ENCODE results near the gene BCO1.
A peak's percentile ranks its signal among the peaks of the same experiment; 100 is the strongest.
"Not testable (repeated sequence)": the region's sequence is repeated elsewhere in the genome, so short reads cannot be mapped to it uniquely, and the experiment has no call there.

Gene BCO1, protein sequence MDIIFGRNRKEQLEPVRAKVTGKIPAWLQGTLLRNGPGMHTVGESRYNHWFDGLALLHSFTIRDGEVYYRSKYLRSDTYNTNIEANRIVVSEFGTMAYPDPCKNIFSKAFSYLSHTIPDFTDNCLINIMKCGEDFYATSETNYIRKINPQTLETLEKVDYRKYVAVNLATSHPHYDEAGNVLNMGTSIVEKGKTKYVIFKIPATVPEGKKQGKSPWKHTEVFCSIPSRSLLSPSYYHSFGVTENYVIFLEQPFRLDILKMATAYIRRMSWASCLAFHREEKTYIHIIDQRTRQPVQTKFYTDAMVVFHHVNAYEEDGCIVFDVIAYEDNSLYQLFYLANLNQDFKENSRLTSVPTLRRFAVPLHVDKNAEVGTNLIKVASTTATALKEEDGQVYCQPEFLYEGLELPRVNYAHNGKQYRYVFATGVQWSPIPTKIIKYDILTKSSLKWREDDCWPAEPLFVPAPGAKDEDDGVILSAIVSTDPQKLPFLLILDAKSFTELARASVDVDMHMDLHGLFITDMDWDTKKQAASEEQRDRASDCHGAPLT

DNA sequence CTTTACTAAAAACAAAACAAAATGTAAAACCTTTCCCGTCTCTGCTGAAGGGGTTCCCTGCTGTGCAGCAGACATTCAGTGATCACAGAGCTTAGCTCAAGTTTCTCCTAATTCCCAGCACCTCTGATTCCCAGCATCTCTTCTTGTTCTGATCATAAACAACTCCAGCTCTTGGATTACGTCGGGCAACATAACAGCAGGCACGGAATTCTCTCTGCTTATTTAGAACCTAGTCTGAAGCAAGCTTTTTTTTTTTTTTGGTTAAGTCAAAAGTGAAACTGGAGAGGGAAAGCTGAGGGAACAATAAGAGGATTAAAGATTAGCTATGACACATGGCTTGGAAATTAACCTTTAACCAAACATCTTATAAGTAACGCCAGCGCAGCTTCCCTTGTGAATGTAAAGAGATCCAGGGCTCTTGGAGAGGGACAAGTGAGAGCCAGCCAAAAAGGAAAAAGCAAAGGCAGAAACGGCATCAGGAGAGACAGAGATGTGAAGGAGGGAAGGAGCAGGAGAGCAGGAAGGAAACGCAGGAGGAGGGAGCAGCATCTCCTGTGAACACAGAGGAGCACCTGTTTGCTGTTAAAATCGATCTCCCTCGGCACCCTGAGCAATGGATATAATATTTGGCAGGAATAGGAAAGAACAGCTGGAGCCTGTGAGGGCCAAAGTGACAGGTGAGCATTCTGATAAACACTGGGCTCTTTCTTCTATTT, at the start of gene BCO1:
TSS of gene BCO1 (plus strand) at position 394 of the 716 bp plus-strand sequence. CDS start at position 614, 220 bp downstream.
- no peak for DNase-seq

DNA sequence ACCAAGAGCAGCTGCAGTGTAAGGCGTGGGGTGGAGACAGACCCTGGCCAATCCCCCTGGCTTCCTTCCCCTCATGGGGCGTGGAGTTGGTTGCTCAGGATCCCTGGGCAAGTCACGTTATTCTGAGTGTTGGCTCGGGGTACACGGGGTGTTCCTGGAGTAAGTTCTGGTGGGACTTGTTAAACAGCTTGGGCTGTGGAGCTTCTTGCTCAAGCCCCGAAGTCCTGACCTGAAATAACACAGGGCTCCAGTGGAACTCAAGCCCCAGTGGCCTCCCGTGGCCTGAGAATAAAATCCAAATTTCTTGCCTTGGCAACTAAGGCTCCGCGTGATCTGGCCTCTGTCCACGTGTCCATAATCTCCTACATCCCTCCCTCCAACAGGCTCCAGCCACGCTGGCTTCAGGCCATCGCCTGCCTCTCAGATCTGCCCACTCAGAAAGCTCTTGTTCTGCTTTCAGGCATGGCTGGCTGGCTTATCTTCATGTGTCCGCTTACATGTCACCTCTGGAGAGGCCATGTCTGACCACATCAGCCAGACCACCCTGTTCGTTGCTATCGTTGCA, 49.3 kb upstream of the BCO1 start:
- no peak for DNase-seq

DNA sequence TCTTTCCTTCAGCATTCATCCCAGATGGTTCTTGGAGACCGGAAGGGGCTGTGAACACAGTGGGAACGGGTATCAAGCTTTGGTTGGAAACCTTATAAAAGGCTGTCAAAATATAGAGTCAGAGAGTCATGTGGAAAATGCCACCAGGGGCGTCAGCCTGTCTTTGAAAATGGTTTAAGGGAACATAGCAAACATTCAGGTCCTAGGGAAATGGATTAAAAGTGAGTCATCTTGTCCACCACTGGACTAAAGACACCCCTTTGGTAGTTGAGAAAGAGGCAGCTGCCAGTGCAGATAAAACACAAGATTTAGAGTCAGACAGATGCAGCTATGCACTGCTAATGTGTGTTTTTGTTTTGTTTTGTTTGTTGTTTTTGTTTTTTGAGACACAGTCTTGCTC, 47.8 kb upstream of the BCO1 start:
- no peak for DNase-seq

DNA sequence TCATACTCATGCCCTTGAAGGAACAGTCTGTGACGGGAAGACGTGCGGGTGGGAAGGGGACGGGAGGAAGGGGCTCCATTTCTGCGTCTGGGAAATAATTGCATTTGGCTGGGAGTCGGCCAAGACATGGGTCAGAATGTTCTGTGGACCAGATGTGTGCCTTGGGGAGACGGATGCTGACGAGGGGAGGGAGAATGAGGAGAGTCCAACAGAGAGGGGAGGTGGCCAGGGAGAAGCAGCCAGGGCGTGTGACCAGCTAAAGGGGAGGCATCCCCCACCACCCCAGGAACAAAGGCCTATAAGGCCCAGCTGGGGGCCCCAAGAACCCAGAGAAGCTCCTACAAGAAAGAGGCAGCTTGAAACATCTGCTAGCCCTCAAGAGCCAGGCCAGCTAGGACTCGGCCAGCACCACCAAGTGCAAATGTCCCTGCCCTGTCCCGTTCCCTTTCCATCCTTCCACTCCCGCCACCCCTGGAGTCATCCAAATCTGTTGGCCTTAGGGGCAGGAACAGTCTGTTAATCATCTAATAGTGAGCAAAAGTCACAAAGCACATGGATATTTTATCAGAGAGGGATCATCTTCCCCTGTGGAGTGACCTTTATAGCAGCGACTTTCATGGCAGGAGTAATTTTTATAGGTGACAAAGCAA, 42.5 kb upstream of the BCO1 start:
- DNase-seq, result no peak

DNA sequence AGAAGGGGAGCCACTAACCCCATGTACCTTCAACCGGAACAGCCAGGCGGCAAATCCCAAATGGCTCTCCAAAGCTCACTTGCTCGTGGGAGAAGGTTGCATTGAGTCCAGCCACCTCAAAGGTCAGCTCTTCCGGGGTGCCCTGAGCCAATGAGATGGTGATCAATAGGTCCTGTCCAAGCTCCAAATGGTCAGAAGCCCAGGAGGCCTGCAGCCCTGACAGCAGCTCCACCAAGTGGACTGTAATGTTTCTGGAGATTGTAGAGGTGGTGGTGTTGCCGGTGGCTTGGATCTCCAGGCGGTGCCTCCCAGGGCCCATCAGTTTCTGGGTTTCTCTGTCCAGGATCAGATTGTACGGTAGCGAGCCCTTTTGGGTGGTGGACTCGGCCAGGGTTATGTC, 39.9 kb upstream of the BCO1 start:
- no peak for DNase-seq

DNA sequence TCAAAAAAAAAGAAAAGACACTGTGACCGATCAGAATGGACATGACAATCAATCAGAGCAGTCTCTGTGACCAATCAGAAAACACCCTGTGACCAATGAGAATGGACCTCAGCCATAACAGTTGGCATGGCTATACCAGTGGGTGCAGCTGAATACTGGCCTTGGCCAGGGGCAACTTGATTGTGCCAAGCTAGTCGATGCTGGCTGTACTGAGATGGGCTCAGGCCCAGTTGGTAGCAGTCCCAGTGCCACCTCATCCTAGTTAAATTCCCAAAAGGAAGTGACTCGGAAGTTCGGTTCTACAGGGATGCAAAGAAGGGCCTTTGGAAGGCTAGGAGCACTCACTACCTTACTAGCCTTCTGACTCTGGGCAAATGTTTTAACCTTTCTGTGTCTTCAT, 37.2 kb upstream of the BCO1 start:
- DNase-seq, result no peak

DNA sequence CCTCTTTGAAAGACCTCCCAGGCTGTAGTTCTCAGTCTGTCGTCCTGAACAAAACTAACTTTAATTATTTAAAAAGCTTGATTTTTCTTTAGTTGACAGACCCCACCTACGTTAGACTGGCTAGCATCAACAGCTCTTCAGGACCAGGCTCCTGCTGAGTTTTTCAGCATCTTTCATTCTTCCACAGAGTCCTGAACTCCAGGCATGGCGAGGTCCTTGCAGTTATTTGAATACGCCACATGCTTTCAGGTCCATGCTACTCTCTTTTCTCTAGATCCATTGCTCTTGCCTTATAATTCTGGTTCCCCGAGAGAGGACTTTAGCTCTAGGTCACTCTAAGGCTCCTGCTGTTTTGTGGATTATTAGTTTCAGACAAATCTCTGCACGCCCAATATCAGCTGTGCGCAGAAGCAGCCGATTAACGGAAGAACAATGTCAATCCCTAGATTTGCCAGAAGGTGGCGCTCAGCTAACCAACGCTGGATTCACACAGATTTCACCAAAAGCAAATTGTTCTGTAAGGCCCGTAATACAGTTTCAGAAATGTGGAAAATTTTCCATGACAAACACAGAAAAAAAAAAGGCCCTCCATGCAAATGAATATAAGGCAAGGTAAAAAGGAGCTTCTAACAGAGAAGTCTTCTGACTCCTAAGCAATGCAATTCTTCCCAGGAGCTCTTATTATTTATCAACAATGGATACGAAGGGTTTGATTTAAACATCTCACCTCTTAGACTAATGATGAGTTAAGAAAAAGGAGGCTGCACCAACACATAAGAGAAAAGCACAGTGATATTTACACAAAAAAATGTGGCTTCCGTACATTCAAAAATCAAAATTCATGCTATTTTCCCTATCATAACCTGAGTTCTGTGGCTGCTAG, 33.5 kb upstream of the BCO1 start:
- DNase-seq, result peak; percentile 39

DNA sequence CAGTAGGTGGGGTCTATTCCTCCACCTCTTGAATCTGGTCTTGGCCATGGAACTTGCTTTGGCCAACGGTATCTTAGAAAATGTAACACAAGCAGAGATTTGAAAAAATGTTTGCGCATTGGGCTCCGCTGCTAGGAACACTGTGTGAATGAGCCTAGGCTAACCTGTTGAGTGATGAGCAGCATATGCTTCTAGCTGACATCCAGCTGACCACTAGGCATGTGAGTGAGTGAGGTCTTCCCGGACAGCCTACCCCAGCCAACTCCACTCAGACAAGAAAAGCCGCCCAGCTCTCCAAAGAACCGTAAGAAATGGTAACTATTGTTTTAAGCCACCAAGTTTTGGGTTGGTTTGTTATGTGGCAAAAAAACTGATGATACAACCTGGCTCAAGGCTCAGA, 31.4 kb upstream of the BCO1 start:
- DNase-seq, result no peak

DNA sequence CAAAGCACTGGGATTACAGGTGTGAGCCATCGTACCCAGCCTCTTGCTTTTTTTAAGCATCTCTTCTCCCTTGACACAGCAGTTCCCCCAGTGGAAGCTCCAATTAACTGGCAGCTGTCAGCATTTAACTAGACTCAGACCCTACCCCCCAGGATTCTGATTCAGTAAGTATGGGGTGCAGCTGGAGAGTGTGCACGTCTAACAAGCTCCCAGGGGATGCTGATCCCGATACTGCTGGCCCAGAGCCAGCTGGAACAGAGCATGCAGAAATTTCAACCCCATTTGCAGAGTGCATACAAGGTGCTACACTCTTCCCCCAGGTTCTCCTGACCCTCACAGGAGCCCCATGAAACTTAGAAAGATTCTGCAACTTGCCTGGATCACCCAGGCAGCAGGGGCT, 27.7 kb upstream of the BCO1 start:
- no peak for DNase-seq

DNA sequence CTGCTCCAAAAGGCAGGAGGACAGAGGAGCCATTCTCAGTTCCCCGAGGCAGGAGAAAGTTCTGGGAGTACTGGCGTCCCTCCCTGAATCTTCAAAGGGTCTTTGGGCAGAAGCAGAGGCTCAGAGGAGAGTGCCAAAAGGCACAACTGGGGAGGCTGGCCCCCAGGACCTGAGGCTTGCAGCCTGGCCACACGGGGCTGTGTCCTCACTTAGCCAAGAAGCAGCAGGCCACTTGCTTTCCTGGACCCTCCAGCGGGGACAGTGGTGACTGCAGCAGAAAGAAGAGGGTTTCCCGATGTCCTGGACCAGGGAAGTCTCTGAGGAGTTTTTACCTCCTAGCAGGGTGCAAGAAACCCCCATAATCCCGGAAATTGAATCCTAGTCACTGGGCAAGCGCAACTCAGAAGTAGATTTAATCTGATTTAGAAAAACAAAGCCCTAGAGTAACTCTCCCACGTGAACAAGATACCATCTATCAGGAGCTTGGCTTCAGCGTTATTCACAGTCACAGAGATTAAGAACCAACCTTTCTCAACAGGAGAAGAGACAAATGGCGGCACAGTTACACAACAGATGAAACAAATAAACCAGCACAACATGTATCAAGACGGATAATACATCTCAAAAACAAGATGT, 25.5 kb upstream of the BCO1 start:
- no peak for DNase-seq

DNA sequence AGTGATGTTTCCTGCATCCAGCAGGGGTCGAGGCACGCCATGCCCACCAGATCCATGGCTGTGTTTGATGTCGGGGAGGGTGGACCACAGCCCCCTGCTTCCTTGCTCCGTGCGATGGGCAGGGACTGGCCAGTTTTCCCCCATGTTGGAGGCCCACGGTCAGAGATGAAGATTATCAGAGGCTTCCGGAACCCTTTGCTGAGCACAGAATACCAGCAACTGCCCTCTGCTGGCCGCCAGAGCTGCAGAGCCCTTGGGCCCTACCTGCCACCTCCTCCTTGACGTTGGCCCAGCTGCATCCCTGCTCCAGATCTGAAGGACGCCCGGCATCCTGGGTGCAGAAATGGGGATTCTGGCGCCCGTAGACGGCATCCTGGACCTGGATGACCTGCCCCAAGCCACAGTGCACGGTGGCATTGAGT, 23.7 kb upstream of the BCO1 start:
- DNase-seq, result no peak

DNA sequence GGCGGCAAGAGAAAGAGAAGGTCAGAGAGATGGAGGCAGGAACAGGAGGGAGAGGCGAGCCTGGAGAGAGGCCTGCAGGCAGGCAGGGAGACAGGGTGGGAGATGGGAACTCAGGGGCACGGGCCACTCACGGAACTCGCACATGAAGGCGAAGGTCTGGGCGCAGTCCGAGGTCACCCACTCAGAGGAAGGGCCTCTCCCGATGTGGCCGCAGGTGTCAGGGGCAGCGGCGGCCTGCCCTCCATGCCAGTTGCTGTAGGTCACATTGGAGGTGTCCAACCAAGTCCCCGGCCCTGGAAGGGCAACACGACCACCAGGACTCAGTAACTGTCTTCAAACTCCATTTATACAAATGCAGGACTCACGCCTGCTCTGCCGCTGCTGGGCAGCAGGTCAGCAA, 22.4 kb upstream of the BCO1 start:
- no peak for DNase-seq

DNA sequence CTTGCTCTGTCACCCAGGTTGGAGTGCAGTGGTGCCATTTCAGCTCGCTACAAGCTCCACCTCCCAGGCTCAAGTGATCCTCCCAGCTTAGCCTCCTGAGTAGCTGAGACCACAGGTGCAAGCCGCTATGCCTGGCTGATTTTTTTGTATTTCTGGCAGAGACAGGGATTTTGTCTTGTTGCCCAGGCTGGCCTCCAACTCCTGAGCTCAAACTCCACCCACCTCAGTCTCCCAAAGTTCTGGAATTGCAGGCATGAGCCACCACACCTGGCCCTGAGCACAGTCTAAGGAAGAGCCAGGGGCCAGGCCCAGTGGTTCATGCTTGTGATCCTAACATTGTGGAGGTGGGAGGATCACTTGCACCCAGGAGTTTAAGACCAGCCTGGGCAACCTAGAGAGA, 21.8 kb upstream of the BCO1 start:
- no peak for DNase-seq

DNA sequence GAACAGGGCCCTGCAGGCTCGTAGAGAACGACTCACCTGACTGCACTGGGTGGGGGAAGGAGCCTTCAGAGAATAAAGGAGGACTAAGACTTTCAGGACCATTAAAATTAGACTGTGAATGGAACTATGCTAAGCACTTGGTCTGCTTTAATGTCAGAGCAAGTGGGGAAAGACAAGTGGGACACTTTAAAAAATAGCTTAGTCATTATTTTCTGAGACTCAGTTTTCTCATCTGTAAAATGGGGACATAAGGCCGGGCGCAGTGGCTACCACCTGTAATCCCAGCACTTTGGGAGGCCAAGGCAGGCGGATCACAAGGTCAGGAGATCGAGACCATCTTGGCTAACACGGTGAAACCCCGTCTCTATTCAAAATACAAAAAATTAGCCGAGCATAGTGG, 19.3 kb upstream of the BCO1 start:
- DNase-seq, result no peak

DNA sequence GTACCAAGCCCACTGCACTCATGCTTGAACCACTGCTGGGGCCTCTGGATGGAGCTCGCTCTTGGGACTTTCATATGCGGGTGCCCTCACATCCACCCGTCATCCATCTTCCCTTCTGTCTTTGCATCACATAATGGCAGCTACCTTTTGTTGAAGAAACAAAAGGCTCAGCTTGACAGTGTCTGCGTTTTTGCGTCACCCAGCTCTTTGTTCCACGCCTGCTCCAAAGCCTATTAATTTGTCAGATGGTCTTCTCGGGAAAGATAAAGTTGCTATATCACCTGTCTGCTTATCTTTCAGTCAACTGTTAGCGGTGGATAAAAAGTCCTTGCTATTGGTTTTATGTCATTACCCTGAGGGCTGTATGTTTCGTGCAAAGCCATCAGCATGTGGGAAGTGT, 18.1 kb upstream of the BCO1 start:
- DNase-seq, result no peak

DNA sequence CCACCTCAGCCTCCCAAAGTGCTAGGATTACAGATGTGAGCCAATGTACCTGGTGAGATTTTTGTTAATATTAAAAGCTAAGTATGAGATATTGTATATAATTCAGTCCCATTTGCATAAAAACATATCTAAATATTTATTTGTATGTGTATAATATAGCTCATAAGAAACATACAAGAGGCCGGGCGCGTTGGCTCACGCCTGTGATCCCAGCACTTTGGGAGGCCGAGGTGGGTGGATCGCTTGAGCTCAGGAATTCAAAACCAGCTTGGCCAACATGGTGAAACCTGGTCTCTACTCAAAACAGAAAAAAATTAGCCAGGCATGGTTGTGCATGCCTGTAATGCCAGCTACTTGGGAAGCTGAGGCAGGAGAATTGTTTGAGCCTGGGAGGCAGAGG, 16.8 kb upstream of the BCO1 start:
- no peak for DNase-seq

DNA sequence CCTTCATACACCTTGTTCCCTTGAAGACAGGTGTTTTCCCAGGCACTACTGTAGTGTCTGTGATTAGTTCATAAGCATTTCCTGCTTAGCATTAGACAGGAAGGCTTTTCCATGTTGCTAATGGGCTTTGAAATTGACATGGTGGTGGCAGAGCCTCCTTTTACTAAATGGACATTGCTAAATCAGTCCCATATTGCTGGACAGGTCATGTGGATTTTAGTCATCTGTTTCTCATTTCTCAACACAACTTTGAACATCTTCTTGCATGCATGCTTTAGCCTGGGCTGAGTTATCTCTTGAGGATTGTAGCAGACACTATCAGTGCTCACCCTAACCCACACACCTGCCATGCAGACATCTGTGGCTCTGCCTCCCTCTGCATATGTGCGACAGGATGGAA, 13.7 kb upstream of the BCO1 start:
- no peak for DNase-seq

DNA sequence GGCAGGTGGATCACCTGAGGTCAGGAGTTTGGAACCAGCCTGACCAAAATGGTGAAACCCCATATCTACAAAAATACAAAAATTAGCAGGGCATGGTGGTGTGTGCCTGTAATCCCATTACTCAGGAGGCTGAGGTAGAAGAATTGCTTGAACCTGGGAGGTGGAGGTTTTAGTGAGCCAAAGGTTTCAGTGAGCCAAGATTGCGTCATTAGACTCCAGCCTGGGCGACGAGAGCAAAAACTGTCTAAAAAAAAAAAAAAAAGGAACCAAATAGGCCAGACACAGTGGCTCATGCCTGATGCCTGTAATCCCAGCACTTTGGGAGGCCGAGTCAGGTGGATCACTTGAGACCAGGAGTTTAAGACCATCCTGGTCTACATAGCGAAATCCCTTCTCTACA, 12.8 kb upstream of the BCO1 start:
- DNase-seq, result not testable (repeated sequence)

DNA sequence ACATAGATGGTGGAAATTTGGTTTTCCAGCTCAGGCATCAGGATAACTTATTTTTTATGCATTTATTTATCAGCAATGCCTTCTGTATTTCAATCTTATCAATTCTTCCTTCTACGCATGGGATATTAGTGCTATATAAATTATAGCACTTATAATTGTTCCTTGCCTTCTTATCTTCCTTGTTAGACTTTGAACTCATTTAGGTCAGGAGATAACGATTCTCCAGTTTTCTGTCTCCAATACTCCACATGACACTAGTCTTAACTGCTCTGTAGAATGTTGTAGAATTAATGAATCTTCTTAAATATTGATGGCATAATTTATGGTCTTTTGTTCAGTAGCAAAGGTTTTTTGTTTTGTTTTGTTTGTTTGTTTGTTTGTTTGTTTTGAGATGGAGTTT, 10.7 kb upstream of the BCO1 start:
- no peak for DNase-seq

DNA sequence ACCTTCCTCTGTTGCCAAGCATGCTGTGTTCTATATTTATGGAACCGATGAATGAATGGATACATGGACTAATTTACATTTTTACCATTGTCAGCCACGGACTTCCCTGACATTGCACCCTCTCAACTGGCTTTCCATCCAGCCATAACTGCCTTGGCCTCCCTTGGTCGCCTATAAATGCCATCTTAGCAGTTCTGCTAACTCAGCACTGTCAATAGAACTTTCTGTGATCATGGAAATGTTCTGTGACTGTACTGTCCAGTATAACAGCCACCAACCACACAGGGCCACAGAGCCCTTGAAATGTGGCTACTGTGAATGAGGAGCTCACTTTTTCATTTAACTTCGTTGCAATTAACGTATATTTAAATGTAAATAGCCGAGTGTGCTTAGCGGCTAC, 8.7 kb upstream of the BCO1 start:
- no peak for DNase-seq

DNA sequence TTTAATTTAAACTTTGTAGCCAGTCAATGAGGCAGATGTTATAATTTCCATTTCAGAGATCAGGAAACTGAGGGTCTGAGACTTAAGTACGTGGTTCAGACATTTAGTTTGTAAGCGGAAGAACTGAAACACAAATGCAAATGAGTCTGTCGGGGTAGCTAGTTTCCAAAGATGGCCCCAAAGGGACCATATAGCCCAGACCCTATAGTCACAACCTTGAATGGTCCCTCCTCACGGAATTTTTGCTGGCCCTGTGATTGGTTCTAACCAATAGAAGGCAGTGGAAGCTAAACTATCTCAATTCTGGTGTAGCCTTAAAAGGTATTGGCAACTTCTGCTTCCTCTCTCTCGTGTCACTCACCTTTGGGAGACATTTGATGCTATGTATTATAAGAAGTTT, 7.5 kb upstream of the BCO1 start:
- DNase-seq, result no peak
